ENCODE measurements around the gene LSMEM2. TPM values are rescaled to one million over a fixed set of nuclear protein-coding genes. Genes with fewer than 3 reads are reported as not detected.

LSMEM2 gene
- total and polyA plus RNA-seq, 2 experiments from 2014 or later: 0.59 to 0.86 TPM

- peak overlapping the region; percentile 90 for H3K4me2 ChIP-seq
- Mint-ChIP-seq H3K4me3 (peak overlapping the region; percentile 90), H3K27me3 (ENCODE audit: insufficient read depth, low read depth, poor library complexity) (peaks cover 51% of the 10 kb centered on the region), H3K9me3 (peaks cover 3% of the 10 kb centered on the region; the same call in 1 of the 3 replicates), H3K4me1 (peaks cover 34% of the 10 kb centered on the region), H3K27ac (peak overlapping the region; percentile 95), H3K36me3 (ENCODE audit: low read depth) (peaks cover under 1% of the 10 kb centered on the region; the same call in 1 of the 3 replicates)
- H2AFZ ChIP-seq: peak overlapping the region; percentile 91; the same call in 1 of the 2 replicates
- TF ChIP-seq ETS1 (IDR thresholded peaks at IDR 0.05) (0 out of 2 replicates have a peak, but pooled peaks have one; percentile 11), CTCF (conservative IDR thresholded peaks at IDR 0.05; ENCODE audit: low read depth in 2 of 2) (no peak), STAT1 (IDR thresholded peaks at IDR 0.05; ENCODE audit: unreplicated experiment) (no peak), ZNF462 (CRISPR knock-in tag; IDR thresholded peaks at IDR 0.05) (no peak), JUNB (IDR thresholded peaks at IDR 0.05; ENCODE audit: unreplicated experiment) (no peak), POLR2AphosphoS5 (IDR thresholded peaks at IDR 0.05; ENCODE audit: low read depth) (peak; percentile 93), CREB1 (CRISPR knock-in tag; IDR thresholded peaks at IDR 0.05; ENCODE audit: low read depth) (peak; percentile 56), ZNF114 (CRISPR knock-in tag; IDR thresholded peaks at IDR 0.05) (no peak)
- H3K36me3 ChIP-seq (ENCODE audit: insufficient read depth): no peaks in the 10 kb centered on the region
- peak overlapping the region; percentile 97 for H3K4me3 ChIP-seq
- peaks cover 36% of the 10 kb centered on the region for H3K79me2 ChIP-seq (replicated peaks; ENCODE audit: insufficient read depth)
- H3K9me2 ChIP-seq (ENCODE audit: insufficient read depth): no peaks in the 10 kb centered on the region
- ATAC-seq (peak; percentile 75), DNase-seq (ENCODE audit: low spot score) (peak; percentile 99)
- H3K4me1 ChIP-seq (ENCODE audit: insufficient read depth): peaks cover 24% of the 10 kb centered on the region
- peaks cover 17% of the 10 kb centered on the region for H4K20me1 ChIP-seq (replicated peaks; ENCODE audit: insufficient read depth)
- H3F3A ChIP-seq (replicated peaks; ENCODE audit: low read depth): peaks cover 38% of the 10 kb centered on the region
- peaks cover 42% of the 10 kb centered on the region for H3K27me3 ChIP-seq (ENCODE audit: insufficient read depth)
- peak overlapping the region; percentile 87 for H3K27ac ChIP-seq (ENCODE audit: low read depth)
Observed at GRCh38 chr3:50337175-50337861, 58.4 kb downstream of the LSMEM2 start.

Other genes starting within 250 kb of the LSMEM2 start
- gene RBM5, start 190.2 kb upstream of the LSMEM2 start, total RNA-seq (2014; rRNA removed; shearing (Covaris generic)): 111 and 130 TPM in 2 replicates
- 31.8 and 44.9 TPM in 2 replicates for gene RBM5, start 190.2 kb upstream of the LSMEM2 start, polyA plus RNA-seq (2016; fragmentation: Nextera tagmentation; extraction: Ambion mirVana)
- gene SEMA3F, start 123.8 kb upstream of the LSMEM2 start, total RNA-seq (2014; rRNA removed; shearing (Covaris generic)): 32.6 and 67.6 TPM in 2 replicates
- gene SEMA3F, start 123.8 kb upstream of the LSMEM2 start, polyA plus RNA-seq (2016; fragmentation: Nextera tagmentation; extraction: Ambion mirVana): 2.3 and 2.8 TPM in 2 replicates
- not detected in 2 replicates for gene GNAT1, start 87.5 kb upstream of the LSMEM2 start, total RNA-seq (2014; rRNA removed; shearing (Covaris generic))
- gene GNAT1, start 87.5 kb upstream of the LSMEM2 start, polyA plus RNA-seq (2016; fragmentation: Nextera tagmentation; extraction: Ambion mirVana): not detected in 2 replicates
- 0.28 and 3.0 TPM in 2 replicates for gene SLC38A3, start 73.8 kb upstream of the LSMEM2 start, total RNA-seq (2014; rRNA removed; shearing (Covaris generic))
- 0.68 and 1.3 TPM in 2 replicates for gene SLC38A3, start 73.8 kb upstream of the LSMEM2 start, polyA plus RNA-seq (2016; fragmentation: Nextera tagmentation; extraction: Ambion mirVana)
- gene GNAI2, start 42.9 kb upstream of the LSMEM2 start, total RNA-seq (2014; rRNA removed; shearing (Covaris generic)): 132 and 153 TPM in 2 replicates
- gene GNAI2, start 42.9 kb upstream of the LSMEM2 start, polyA plus RNA-seq (2016; fragmentation: Nextera tagmentation; extraction: Ambion mirVana): 138 and 140 TPM in 2 replicates
- 2.4 and 8.0 TPM in 2 replicates for gene SEMA3B, start 9.9 kb upstream of the LSMEM2 start, total RNA-seq (2014; rRNA removed; shearing (Covaris generic))
- 3.0 and 3.3 TPM in 2 replicates for gene SEMA3B, start 9.9 kb upstream of the LSMEM2 start, polyA plus RNA-seq (2016; fragmentation: Nextera tagmentation; extraction: Ambion mirVana)
- 91.5 and 92.4 TPM in 2 replicates for gene IFRD2, start 13.3 kb downstream of the LSMEM2 start, total RNA-seq (2014; rRNA removed; shearing (Covaris generic))
- 80.8 and 89.7 TPM in 2 replicates for gene IFRD2, start 13.3 kb downstream of the LSMEM2 start, polyA plus RNA-seq (2016; fragmentation: Nextera tagmentation; extraction: Ambion mirVana)
- gene HYAL3, start 20.3 kb downstream of the LSMEM2 start, total RNA-seq (2014; rRNA removed; shearing (Covaris generic)): 2.5 and 7.1 TPM in 2 replicates
- 2.4 and 3.7 TPM in 2 replicates for gene HYAL3, start 20.3 kb downstream of the LSMEM2 start, polyA plus RNA-seq (2016; fragmentation: Nextera tagmentation; extraction: Ambion mirVana)
- gene NAA80, start 20.3 kb downstream of the LSMEM2 start, total RNA-seq (2014; rRNA removed; shearing (Covaris generic)): 11.3 and 16.7 TPM in 2 replicates
- 11.2 and 12.1 TPM in 2 replicates for gene NAA80, start 20.3 kb downstream of the LSMEM2 start, polyA plus RNA-seq (2016; fragmentation: Nextera tagmentation; extraction: Ambion mirVana)
- gene HYAL1, start 24.5 kb downstream of the LSMEM2 start, total RNA-seq (2014; rRNA removed; shearing (Covaris generic)): 2.8 and 5.0 TPM in 2 replicates
- 1.7 and 2.1 TPM in 2 replicates for gene HYAL1, start 24.5 kb downstream of the LSMEM2 start, polyA plus RNA-seq (2016; fragmentation: Nextera tagmentation; extraction: Ambion mirVana)
- 74.3 and 77.8 TPM in 2 replicates for gene HYAL2, start 43.7 kb downstream of the LSMEM2 start, total RNA-seq (2014; rRNA removed; shearing (Covaris generic))
- gene HYAL2, start 43.7 kb downstream of the LSMEM2 start, polyA plus RNA-seq (2016; fragmentation: Nextera tagmentation; extraction: Ambion mirVana): 28.9 and 30.0 TPM in 2 replicates
- 32.2 and 41.6 TPM in 2 replicates for gene TUSC2, start 49.1 kb downstream of the LSMEM2 start, total RNA-seq (2014; rRNA removed; shearing (Covaris generic))
- 71.0 and 81.5 TPM in 2 replicates for gene TUSC2, start 49.1 kb downstream of the LSMEM2 start, polyA plus RNA-seq (2016; fragmentation: Nextera tagmentation; extraction: Ambion mirVana)
- gene RASSF1, start 61.7 kb downstream of the LSMEM2 start, total RNA-seq (2014; rRNA removed; shearing (Covaris generic)): 12.8 and 15.7 TPM in 2 replicates
- 9.6 TPM in 2 replicates for gene RASSF1, start 61.7 kb downstream of the LSMEM2 start, polyA plus RNA-seq (2016; fragmentation: Nextera tagmentation; extraction: Ambion mirVana)
- gene ZMYND10, start 66.6 kb downstream of the LSMEM2 start, total RNA-seq (2014; rRNA removed; shearing (Covaris generic)): 0.31 TPM in 2 replicates
- gene ZMYND10, start 66.6 kb downstream of the LSMEM2 start, polyA plus RNA-seq (2016; fragmentation: Nextera tagmentation; extraction: Ambion mirVana): 0.24 and 0.29 TPM in 2 replicates
- 22.3 and 35.6 TPM in 2 replicates for gene NPRL2, start 71.7 kb downstream of the LSMEM2 start, total RNA-seq (2014; rRNA removed; shearing (Covaris generic))
- gene NPRL2, start 71.7 kb downstream of the LSMEM2 start, polyA plus RNA-seq (2016; fragmentation: Nextera tagmentation; extraction: Ambion mirVana): 27.7 and 31.7 TPM in 2 replicates
- 11.5 and 18.2 TPM in 2 replicates for gene CYB561D2, start 71.8 kb downstream of the LSMEM2 start, total RNA-seq (2014; rRNA removed; shearing (Covaris generic))
- 10.0 and 10.1 TPM in 2 replicates for gene CYB561D2, start 71.8 kb downstream of the LSMEM2 start, polyA plus RNA-seq (2016; fragmentation: Nextera tagmentation; extraction: Ambion mirVana)
- gene TMEM115, start 80.4 kb downstream of the LSMEM2 start, total RNA-seq (2014; rRNA removed; shearing (Covaris generic)): 41.9 and 49.2 TPM in 2 replicates
- 17.8 and 19.3 TPM in 2 replicates for gene TMEM115, start 80.4 kb downstream of the LSMEM2 start, polyA plus RNA-seq (2016; fragmentation: Nextera tagmentation; extraction: Ambion mirVana)
- gene CACNA2D2, start 224.5 kb downstream of the LSMEM2 start, total RNA-seq (2014; rRNA removed; shearing (Covaris generic)): 10.3 and 11.4 TPM in 2 replicates
- gene CACNA2D2, start 224.5 kb downstream of the LSMEM2 start, polyA plus RNA-seq (2016; fragmentation: Nextera tagmentation; extraction: Ambion mirVana): 4.7 and 5.4 TPM in 2 replicates

Measured in GM23338 (cell line).